PFSK-1 (cell line): ENCODE results near the gene PCNT.

Experiments used
- TAF1 ChIP-seq: IDR thresholded peaks from 2 replicates; pipeline ENCODE4 v1.6.1; 2012; ENCODE audit warnings: low read length, control low read depth, borderline replicate concordance; ENCODE audit not compliant: insufficient read depth
- TF ChIP-seq, protein P1 (sequence below), 2 experiments: IDR thresholded peaks; 2 replicates each; pipeline versions ENCODE4 v1.6.1 to v1.8.0; 2011 to 2012; ENCODE audit warnings: low read depth in 2 of 2, low read length in 2 of 2, control low read depth in 1 of 2, inconsistent platforms in 1 of 2, mild to moderate bottlenecking in 1 of 2, moderate library complexity in 1 of 2; ENCODE audit not compliant: insufficient read depth in 1 of 2

DNA sequence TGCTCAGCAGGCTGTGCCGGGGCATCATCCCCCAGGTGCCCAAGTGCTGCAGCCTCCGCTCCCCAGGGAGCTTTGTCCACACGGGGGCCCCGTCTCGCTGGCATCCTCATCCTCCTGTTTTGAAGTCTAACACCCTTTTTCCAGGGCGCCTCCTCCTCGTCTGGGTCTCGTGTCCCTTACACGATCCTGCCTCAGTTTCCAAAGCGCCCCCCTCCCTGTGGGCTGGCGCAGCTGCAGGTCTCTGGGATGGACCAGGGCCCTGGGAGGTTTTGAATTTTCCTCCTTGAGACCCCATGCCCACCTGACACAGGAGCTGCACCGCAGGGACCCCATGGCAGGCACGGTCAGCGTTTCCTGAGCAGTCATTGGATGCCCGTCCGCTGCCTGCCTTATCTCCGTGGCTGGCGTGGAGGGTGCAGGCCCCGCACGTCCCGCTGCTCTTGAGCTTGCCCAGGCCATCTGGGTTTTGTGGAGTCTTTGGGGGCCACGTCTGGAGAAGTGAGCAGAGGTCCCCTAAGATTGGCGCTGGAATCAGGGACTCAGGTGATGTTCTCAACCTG lies 97.3 kb downstream of the PCNT start:
- TF ChIP-seq TAF1: no peak
- TF ChIP-seq, protein P1, sequence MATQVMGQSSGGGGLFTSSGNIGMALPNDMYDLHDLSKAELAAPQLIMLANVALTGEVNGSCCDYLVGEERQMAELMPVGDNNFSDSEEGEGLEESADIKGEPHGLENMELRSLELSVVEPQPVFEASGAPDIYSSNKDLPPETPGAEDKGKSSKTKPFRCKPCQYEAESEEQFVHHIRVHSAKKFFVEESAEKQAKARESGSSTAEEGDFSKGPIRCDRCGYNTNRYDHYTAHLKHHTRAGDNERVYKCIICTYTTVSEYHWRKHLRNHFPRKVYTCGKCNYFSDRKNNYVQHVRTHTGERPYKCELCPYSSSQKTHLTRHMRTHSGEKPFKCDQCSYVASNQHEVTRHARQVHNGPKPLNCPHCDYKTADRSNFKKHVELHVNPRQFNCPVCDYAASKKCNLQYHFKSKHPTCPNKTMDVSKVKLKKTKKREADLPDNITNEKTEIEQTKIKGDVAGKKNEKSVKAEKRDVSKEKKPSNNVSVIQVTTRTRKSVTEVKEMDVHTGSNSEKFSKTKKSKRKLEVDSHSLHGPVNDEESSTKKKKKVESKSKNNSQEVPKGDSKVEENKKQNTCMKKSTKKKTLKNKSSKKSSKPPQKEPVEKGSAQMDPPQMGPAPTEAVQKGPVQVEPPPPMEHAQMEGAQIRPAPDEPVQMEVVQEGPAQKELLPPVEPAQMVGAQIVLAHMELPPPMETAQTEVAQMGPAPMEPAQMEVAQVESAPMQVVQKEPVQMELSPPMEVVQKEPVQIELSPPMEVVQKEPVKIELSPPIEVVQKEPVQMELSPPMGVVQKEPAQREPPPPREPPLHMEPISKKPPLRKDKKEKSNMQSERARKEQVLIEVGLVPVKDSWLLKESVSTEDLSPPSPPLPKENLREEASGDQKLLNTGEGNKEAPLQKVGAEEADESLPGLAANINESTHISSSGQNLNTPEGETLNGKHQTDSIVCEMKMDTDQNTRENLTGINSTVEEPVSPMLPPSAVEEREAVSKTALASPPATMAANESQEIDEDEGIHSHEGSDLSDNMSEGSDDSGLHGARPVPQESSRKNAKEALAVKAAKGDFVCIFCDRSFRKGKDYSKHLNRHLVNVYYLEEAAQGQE (IDR thresholded peaks at IDR 0.05; ENCODE audit: insufficient read depth in 1 of 2, low read depth in 2 of 2, low read length in 2 of 2): no peak
